ENCODE results near the gene WHAMM. TPM values are rescaled to one million over a fixed set of nuclear protein-coding genes. Genes with fewer than 3 reads are reported as not detected.

Gene WHAMM
- total RNA-seq, 6 donors from 2014 or later: 10.6 to 15.7 (median 11.6) TPM

DNA sequence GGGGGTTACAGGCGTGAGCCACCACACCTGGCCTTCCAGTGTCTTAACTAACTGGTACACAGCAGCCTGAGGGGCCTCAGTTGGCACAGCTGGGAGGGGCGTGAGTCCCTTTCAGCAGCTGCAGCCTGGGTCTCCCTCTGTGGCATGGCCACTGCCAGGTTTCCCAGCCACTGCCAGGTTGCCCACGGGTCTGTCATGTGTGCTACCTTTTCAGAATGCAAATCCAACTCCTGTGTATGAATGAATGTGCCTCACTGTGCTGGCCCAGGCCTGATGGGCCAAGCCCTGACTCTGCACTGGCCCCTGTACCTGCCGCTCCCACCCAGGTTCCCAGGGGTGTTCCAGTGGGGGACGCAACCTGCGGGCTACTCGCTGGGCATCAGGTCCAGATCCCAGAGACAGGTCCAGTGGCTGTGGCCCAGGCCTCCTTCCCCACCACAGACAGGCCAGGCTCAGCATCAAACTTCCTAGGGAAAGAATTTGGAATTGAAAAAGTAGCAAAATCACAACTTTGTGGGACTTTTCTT is 26.0 kb downstream of the WHAMM start:
- DNase-seq (no peak), ATAC-seq (ENCODE audit: low FRiP score in 2 of 2) (no peak)
- peaks cover 31 to 73% (median 70%) of the 10 kb centered on the region in 4 donors for H3K36me3 ChIP-seq
- H3K27me3 ChIP-seq: no peaks in the 10 kb centered on the region
- H3K27ac ChIP-seq: no peak overlapping the region
- H3K9me3 ChIP-seq: no peaks in the 10 kb centered on the region
- H3K4me1 ChIP-seq: peaks cover 0 to 13% (median 8%) of the 10 kb centered on the region in 4 donors
- WGBS, 2 donors: 98 to 100% methylated on average over 1 to 7 of the region's 7 CpGs
- no peak overlapping the region for H3K4me3 ChIP-seq
- no peak for TF ChIP-seq EP300 (IDR thresholded peaks at IDR 0.05)
- TF ChIP-seq, protein P1, sequence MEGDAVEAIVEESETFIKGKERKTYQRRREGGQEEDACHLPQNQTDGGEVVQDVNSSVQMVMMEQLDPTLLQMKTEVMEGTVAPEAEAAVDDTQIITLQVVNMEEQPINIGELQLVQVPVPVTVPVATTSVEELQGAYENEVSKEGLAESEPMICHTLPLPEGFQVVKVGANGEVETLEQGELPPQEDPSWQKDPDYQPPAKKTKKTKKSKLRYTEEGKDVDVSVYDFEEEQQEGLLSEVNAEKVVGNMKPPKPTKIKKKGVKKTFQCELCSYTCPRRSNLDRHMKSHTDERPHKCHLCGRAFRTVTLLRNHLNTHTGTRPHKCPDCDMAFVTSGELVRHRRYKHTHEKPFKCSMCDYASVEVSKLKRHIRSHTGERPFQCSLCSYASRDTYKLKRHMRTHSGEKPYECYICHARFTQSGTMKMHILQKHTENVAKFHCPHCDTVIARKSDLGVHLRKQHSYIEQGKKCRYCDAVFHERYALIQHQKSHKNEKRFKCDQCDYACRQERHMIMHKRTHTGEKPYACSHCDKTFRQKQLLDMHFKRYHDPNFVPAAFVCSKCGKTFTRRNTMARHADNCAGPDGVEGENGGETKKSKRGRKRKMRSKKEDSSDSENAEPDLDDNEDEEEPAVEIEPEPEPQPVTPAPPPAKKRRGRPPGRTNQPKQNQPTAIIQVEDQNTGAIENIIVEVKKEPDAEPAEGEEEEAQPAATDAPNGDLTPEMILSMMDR (IDR thresholded peaks at IDR 0.05): no peak
- no peak for TF ChIP-seq POLR2A (IDR thresholded peaks at IDR 0.05)
- TF ChIP-seq POLR2AphosphoS5 (IDR thresholded peaks at IDR 0.05): no peak

DNA sequence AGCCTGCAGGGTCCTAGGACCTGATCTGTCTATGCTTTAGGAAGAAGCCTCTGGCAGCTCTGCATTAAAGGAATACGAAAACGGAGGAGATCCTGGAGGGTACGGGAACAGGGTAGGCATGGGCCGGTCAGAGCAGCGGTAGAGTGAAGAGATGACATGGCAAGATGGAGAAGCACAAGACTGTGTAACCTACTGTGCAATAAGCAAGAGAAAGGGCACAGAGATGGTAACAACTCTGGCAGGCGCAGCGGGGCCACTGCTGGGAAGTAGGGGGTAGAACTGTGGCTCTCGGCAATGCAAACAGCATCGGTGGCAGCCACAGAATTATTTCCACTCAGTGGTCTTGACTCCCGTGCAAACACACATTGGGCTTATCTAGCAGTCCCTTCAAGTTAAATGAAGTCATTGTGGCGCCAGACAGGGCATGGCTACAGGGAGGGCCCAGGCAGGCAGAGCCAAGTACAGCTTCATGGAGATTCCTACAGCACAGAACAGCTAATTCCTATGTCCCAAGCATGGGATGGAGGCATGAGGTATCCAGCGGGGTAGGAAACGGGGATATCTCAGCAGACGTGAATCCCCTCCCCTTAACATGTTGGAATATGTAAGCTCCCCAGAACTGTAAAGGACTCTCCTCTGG is 28.8 kb downstream of the WHAMM start:
- H3K4me3 ChIP-seq: no peak overlapping the region
- no peaks in the 10 kb centered on the region for H3K9me3 ChIP-seq
- no peaks in the 10 kb centered on the region for H3K4me1 ChIP-seq
- no peaks in the 10 kb centered on the region for H3K27me3 ChIP-seq
- ATAC-seq (ENCODE audit: low FRiP score in 2 of 2) (peak in 1 of 2 donors; percentile 29), DNase-seq (no peak)
- H3K36me3 ChIP-seq: peaks cover 29 to 49% (median 46%) of the 10 kb centered on the region in 4 donors
- WGBS, 2 donors: 94 to 95% methylated on average over 13 to 14 of the region's 14 CpGs
- TF ChIP-seq EP300 (IDR thresholded peaks at IDR 0.05) (no peak), POLR2A (IDR thresholded peaks at IDR 0.05) (no peak), POLR2AphosphoS5 (IDR thresholded peaks at IDR 0.05) (no peak)
- TF ChIP-seq, protein P1 (IDR thresholded peaks at IDR 0.05): no peak
- H3K27ac ChIP-seq: no peak overlapping the region

DNA sequence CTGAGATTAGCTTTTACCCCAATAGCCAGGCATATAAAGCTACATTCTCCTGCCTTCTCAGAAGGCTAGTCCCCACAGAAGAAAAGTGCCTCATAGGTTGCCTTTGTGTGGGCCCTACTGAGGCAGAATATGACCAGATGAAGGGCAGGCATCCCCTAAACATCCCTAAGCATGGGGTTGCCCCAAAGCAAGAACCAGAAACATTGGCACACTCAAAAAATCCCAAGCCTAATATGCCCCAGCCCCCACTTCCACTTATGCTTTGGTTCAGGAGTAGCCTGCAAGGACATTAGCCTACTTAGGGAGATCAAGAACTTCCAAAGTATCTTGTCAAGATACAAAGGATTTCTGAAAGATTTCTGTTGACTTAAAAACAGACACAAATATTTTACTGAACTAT is 29.7 kb downstream of the WHAMM start:
- ATAC-seq (ENCODE audit: low FRiP score in 2 of 2) (no peak), DNase-seq (no peak)
- H3K9me3 ChIP-seq: no peaks in the 10 kb centered on the region
- no peak overlapping the region for H3K4me3 ChIP-seq
- TF ChIP-seq POLR2A (IDR thresholded peaks at IDR 0.05) (no peak), EP300 (IDR thresholded peaks at IDR 0.05) (no peak), POLR2AphosphoS5 (IDR thresholded peaks at IDR 0.05) (no peak)
- TF ChIP-seq, protein P1 (IDR thresholded peaks at IDR 0.05): no peak
- H3K4me1 ChIP-seq: no peaks in the 10 kb centered on the region
- no peaks in the 10 kb centered on the region for H3K27me3 ChIP-seq
- no peak overlapping the region for H3K27ac ChIP-seq
- peaks cover 20 to 40% (median 38%) of the 10 kb centered on the region in 4 donors for H3K36me3 ChIP-seq

DNA sequence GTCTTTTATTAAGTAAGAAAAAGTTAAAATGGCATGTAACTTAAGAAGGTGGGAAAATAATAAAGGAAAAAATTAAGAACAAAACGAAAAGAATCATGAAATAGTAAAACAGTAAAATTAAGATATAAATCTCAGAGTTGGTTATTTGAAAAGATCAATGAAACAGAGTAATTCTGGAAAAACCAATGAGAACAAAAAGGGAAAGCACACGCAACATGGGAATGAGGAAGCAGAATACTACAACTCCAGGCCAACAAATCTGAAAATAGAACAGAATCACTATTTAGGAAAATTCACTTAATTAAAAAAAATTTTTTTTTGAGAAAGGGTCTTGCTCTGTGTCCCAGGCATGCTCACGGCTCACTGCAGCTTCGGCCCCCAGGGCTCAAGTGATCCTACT is 30.7 kb downstream of the WHAMM start:
- Histone ChIP-seq H3K4me1 (no peaks in the 10 kb centered on the region), H3K27ac (no peak overlapping the region), H3K27me3 (no peaks in the 10 kb centered on the region), H3K9me3 (no peaks in the 10 kb centered on the region), H3K4me3 (no peak overlapping the region), H3K36me3 (peaks cover 14 to 30% (median 27%) of the 10 kb centered on the region in 4 donors)
- ATAC-seq (ENCODE audit: low FRiP score in 2 of 2) (no peak), DNase-seq (no peak)
- 89 to 93% methylated on average over 4 of the region's 4 CpGs for WGBS, 2 donors
- TF ChIP-seq, protein P1 (IDR thresholded peaks at IDR 0.05): no peak

DNA sequence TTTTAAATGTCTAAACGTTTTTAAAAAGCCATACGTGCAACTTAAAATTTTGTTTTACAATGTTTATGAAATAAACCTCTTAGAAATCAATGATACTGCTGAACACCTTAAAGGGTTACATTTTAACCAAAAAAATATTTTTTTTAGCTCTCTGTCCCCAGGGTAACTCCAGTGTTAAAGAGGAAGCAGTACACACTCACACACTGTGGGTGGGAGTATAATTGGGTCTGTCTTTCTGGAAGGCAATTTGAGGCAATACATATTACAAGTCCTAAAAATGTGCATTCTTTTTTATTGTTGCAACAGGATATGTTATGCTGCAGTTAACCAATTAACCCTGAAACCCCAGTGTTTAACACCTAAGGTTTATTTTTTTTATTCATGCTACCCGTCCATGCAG is 34.1 kb downstream of the WHAMM start:
- Histone ChIP-seq H3K4me3 (no peak overlapping the region), H3K9me3 (no peaks in the 10 kb centered on the region), H3K27me3 (no peaks in the 10 kb centered on the region), H3K4me1 (no peaks in the 10 kb centered on the region), H3K27ac (no peak overlapping the region), H3K36me3 (no peaks in the 10 kb centered on the region)
- 84 to 91% methylated on average over 3 of the region's 3 CpGs for WGBS, 2 donors
- no peak for ATAC-seq (ENCODE audit: low FRiP score in 2 of 2)
- no peak for DNase-seq
- TF ChIP-seq POLR2A (IDR thresholded peaks at IDR 0.05): no peak
- TF ChIP-seq, protein P1 (IDR thresholded peaks at IDR 0.05): no peak
